Measurements from ENCODE around the gene ANKRD61. TPM values are rescaled to one million over a fixed set of nuclear protein-coding genes. Genes with fewer than 3 reads are reported as not detected.
A peak's percentile ranks its signal among the peaks of the same experiment; 100 is the strongest.
"Not testable (repeated sequence)": the region's sequence is repeated elsewhere in the genome, so short reads cannot be mapped to it uniquely, and the experiment has no call there.

ANKRD61 gene
- under 1 TPM in 1 of 2 donors, not detected in 1; 0.74 TPM for total RNA-seq

- no peaks in the 10 kb centered on the region for H3K27me3 ChIP-seq (replicated peaks; ENCODE audit: insufficient read depth)
- DNase-seq (ENCODE audit: low spot score): no peak
- peak within 1 kb of the TSS in 1 of 2 donors; percentile 41 for H3K27ac ChIP-seq
- peaks cover 21% of the 10 kb centered on the region for H3K4me1 ChIP-seq (replicated peaks)
- H3K4me3 ChIP-seq: no peak within 1 kb of the TSS
- intact Hi-C loops (cut with DNase I): no loop called here
- peaks cover 0 to 8% of the 10 kb centered on the region in 2 donors for H3K36me3 ChIP-seq
- WGBS: 87% methylated on average over 2 of the region's 2 CpGs
- H3K9me3 ChIP-seq: no peaks in the 10 kb centered on the region
- TF ChIP-seq CTCF (IDR thresholded peaks at IDR 0.05) (no peak), POLR2A (IDR thresholded peaks at IDR 0.05) (no peak), POLR2AphosphoS5 (IDR thresholded peaks at IDR 0.05) (no peak)
These were observed at the start of gene ANKRD61 for GRCh38 chr7:6030988-6031387. ANKRD61 (plus strand) TSS chr7:6031376; CDS start chr7:6031376, 0 bp downstream.

GRCh38 chr7:5987061-5987460 is 44.1 kb upstream of the ANKRD61 start:
- intact Hi-C loops (cut with DNase I); H3K9me3 ChIP-seq; H3K4me3 ChIP-seq; H3K4me1 ChIP-seq (replicated peaks); H3K36me3 ChIP-seq; DNase-seq (ENCODE audit: low spot score); H3K27ac ChIP-seq; H3K27me3 ChIP-seq (replicated peaks; ENCODE audit: insufficient read depth): not testable (repeated sequence)
- 94% methylated on average over 15 of the region's 15 CpGs for WGBS

GRCh38 chr7:5997210-5997808 is 33.9 kb upstream of the ANKRD61 start:
- Histone ChIP-seq H3K9me3 (no peaks in the 10 kb centered on the region), H3K27me3 (replicated peaks; ENCODE audit: insufficient read depth) (no peaks in the 10 kb centered on the region), H3K4me3 (no peak overlapping the region), H3K36me3 (no peaks in the 10 kb centered on the region), H3K27ac (peak overlapping the region in 1 of 2 donors; percentile 30), H3K4me1 (replicated peaks) (no peaks in the 10 kb centered on the region)
- no peak for TF ChIP-seq POLR2A (IDR thresholded peaks at IDR 0.05)
- peak; percentile 61 for TF ChIP-seq POLR2AphosphoS5 (IDR thresholded peaks at IDR 0.05)
- TF ChIP-seq CTCF (IDR thresholded peaks at IDR 0.05): peak; percentile 14 to 80 (median 66)
- peak; percentile 62 for DNase-seq (ENCODE audit: low spot score)
- intact Hi-C loops (cut with DNase I): loop anchor here (5.0 kb wide), 1 partner anchor 320 kb away; no protein-coding TSS in a partner anchor
- 42% methylated on average over 10 of the region's 10 CpGs for WGBS

- Histone ChIP-seq H3K36me3 (no peaks in the 10 kb centered on the region), H3K27ac (no peak overlapping the region), H3K27me3 (replicated peaks; ENCODE audit: insufficient read depth) (no peaks in the 10 kb centered on the region), H3K4me3 (no peak overlapping the region), H3K9me3 (no peaks in the 10 kb centered on the region), H3K4me1 (replicated peaks) (no peaks in the 10 kb centered on the region)
- no peak for DNase-seq (ENCODE audit: low spot score)
- TF ChIP-seq POLR2A (IDR thresholded peaks at IDR 0.05) (no peak), POLR2AphosphoS5 (IDR thresholded peaks at IDR 0.05) (no peak)
- intact Hi-C loops (cut with DNase I): no loop called here
- 79% methylated on average over 4 of the region's 4 CpGs for WGBS
These were observed 23.8 kb upstream of the ANKRD61 start for GRCh38 chr7:6007386-6007785.

- H3K27ac ChIP-seq: peak overlapping the region in 1 of 2 donors; percentile 88
These were observed 23.2 kb upstream of the ANKRD61 start for GRCh38 chr7:6007835-6008590.

GRCh38 chr7:6008668-6009611 is 22.2 kb upstream of the ANKRD61 start, which contains the start of the genes AIMP2 and PMS2:
AIMP2 (plus strand) TSS chr7:6009272; CDS start chr7:6009364, 92 bp downstream.
PMS2 (minus strand) TSS chr7:6009049; CDS start chr7:6009019, 30 bp downstream.
- Histone ChIP-seq H3K27me3 (replicated peaks; ENCODE audit: insufficient read depth) (no peaks in the 10 kb centered on the region), H3K4me3 (peak within 1 kb of the TSS; percentile 53 to 67), H3K9me3 (no peaks in the 10 kb centered on the region), H3K36me3 (no peaks in the 10 kb centered on the region), H3K27ac (peak within 1 kb of the TSS; percentile 85 to 88), H3K4me1 (replicated peaks) (no peaks in the 10 kb centered on the region)
- WGBS: under 1% methylated on average over 47 of the region's 84 CpGs
- TF ChIP-seq CTCF (IDR thresholded peaks at IDR 0.05): peak in 2 of 4 experiments; percentile 18 to 31
- peak; percentile 79 for TF ChIP-seq POLR2A (IDR thresholded peaks at IDR 0.05)
- TF ChIP-seq POLR2AphosphoS5 (IDR thresholded peaks at IDR 0.05): peak; percentile 93
- DNase-seq (ENCODE audit: low spot score): peak; percentile 98
- intact Hi-C loops (cut with DNase I): no loop called here

More at GRCh38 chr7:6007835-6008590, 23.2 kb upstream of the ANKRD61 start:
- intact Hi-C loops (cut with DNase I); H3K36me3 ChIP-seq; H3K4me1 ChIP-seq (replicated peaks); H3K9me3 ChIP-seq; DNase-seq (ENCODE audit: low spot score); H3K27me3 ChIP-seq (replicated peaks; ENCODE audit: insufficient read depth): not testable (repeated sequence)
- peak overlapping the region; percentile 53 to 67 for H3K4me3 ChIP-seq
- WGBS: 44% methylated on average over 27 of the region's 27 CpGs

- H3K4me3 ChIP-seq; intact Hi-C loops (cut with DNase I); H3K9me3 ChIP-seq; DNase-seq (ENCODE audit: low spot score); H3K36me3 ChIP-seq; H3K27me3 ChIP-seq (replicated peaks; ENCODE audit: insufficient read depth); H3K4me1 ChIP-seq (replicated peaks); H3K27ac ChIP-seq: not testable (repeated sequence)
- 95% methylated on average over 8 of the region's 8 CpGs for WGBS
These were observed 20.8 kb upstream of the ANKRD61 start for GRCh38 chr7:6010370-6010769.
